ENCODE results near the gene KIFBP.

GRCh38 chr10:68950598-68950997 is 38.0 kb upstream of the KIFBP start:
- TF ChIP-seq SMC3 (IDR thresholded peaks at IDR 0.05; ENCODE audit: low read length), result no peak
- TF ChIP-seq POLR2A (IDR thresholded peaks at IDR 0.05; ENCODE audit: insufficient read depth in 1 of 2, low read depth in 2 of 2, low read length in 2 of 2), result no peak
- no peak for TF ChIP-seq ZNF746 (CRISPR knock-in tag; IDR thresholded peaks at IDR 0.05)
- TF ChIP-seq ZBTB42 (CRISPR knock-in tag; IDR thresholded peaks at IDR 0.05), result no peak
